ENCODE measurements around the gene SINHCAF.

SINHCAF gene

DNA sequence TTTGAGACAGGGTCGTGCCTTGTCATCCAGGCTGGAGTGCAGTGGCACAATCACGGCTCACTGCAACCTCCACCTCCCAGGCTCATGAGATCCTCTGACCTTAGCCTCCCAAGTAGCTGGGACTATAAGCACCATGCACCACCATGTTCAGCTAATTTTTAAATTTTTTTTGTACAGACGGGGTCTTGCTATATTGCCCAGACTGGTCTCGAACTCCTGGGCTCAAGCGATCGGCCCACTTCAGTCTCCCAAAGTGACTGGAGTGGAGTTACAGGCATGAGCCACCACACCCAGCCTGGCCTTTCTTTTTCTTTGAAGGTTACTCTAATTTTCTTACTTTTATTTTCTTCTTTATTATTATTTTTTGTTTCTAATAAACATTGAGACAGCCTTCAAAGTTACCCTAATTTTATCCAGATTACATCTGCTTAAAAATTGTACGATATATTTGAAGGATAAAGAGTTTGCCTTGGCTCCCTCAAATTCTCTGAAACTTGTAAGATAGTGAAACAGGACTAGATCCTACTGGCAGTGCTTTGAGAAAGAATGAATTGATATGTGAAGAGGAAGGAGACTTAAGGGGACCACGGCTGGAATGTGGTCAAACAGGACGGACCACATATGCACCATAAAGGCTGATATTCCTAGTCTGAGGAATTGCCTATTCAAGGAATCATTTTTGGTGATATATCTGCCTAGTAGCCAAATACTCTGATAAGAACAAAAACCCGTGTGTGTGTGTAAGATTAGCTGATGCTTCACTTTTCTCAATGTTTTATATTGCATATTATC is 14.1 kb upstream of the SINHCAF start:
- no peak for DNase-seq
- intact Hi-C loops (cut with DNase I) = no loop called here

GRCh38 chr12:31337952-31338351 is 12.0 kb upstream of the SINHCAF start:
- intact Hi-C loops (cut with DNase I) = no loop called here
- DNase-seq = no peak

DNA sequence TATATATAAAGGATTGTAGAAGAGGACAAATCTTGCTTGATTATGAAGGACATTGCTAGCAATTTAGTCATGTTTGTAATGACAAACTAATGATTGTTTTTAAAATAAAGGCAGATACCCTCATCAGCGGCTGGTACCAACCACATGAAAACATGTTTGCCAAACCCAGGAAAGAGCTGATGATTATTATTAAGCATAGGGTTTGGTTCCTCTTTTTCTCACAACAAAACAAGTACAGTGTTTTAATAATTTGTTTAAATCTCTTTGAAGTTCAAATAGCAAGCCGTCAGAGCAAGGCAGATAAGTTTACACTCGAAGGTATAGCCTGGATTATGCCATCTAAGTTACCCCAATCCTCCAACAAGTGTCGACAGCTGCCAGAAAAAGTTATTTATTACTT is 5.3 kb upstream of the SINHCAF start:
- intact Hi-C loops (cut with DNase I) = no loop called here
- no peak for DNase-seq

DNA sequence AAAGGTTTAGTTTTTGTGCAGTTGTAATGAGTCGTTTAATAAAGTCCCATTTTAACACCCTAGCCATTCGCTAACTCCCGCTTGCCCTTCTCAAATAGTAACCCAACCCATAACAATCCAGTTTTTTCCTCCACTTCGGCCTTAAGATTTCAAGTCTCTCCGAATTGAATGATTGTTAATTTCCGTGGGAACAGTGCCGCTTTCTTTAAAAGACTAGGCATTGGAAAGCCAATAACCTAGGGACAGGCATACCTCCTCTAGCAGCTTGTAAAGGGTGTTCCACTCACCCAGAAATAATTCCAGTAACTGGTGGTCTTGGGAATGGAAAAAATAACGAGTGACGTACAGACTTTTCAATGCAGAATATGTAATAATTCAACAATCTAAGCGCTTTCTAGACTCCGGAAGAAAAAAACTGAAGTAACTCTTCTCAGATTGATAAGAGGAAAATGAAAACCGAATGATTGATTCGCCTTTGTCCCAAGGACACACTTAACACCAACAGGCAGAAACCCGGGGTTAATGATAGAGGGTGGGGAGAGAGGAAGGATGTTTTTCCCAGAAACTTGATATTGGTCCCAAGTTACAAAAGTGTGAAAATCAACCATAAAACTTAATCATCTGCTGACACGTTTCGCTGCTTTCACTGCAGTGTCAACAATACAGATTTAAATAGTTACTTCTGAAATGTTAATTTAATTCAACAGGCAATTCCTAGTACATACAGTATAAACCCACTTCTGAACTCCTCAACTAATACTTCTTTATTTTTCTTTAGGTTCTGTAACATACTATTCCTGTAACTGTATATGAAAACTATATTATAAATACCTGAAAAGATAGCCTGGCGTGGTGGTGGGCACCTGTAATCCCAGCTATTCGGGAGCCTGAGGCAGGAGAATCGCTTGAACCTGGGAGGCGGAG is 1.0 kb upstream of the SINHCAF start:
- DNase-seq = no peak
- intact Hi-C loops (cut with DNase I) = loop anchor here (5.0 kb wide), 2 partner anchors 310 to 575 kb away; partner anchors contain the start of gene CAPRIN2

GRCh38 chr12:31325524-31325875 is 450 bp downstream of the SINHCAF start:
- peak in 3 of 10 donors; percentile 8 to 73 (median 23) for DNase-seq
- intact Hi-C loops (cut with DNase I) = loop anchor here (5.0 kb wide), 2 partner anchors 312 to 573 kb away; partner anchors contain the start of gene CAPRIN2

DNA sequence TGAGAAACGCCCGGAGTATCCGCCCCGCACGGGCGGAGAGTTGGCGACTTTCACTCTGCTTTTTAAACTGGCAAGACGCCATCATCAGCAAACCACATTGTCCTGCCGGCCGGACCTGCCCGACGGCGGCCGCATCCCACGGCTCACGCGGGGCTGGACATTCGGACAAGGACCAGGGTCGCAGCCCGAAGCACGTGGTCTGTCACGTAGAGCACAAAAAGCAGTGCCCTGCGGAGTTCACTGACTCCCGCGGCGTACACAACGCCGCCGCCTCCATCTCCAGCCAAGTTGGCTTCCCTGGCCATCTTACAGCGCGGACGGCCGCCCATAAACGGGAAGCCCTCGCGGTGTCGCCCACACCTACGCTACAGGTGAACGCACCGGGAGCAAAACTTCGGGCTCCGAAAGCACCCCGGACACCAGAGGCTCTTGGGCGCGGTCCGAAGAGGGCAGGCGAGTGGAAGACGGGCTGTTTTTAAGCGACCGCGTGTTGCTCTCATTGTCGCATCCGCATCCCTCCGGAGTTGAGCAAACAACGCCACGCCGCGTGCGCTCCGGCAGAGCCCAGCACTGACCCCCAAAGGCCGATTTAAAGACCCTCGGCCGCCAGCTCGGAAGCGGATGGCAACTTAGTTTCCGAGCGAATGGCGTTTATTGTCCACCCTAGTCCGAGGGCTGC is 966 bp downstream of the SINHCAF start:
- intact Hi-C loops (cut with DNase I) = loop anchor here (5.0 kb wide), 2 partner anchors 312 to 573 kb away; partner anchors contain the start of gene CAPRIN2
- peak in 6 of 10 donors; percentile 10 to 85 (median 18) for DNase-seq

DNA sequence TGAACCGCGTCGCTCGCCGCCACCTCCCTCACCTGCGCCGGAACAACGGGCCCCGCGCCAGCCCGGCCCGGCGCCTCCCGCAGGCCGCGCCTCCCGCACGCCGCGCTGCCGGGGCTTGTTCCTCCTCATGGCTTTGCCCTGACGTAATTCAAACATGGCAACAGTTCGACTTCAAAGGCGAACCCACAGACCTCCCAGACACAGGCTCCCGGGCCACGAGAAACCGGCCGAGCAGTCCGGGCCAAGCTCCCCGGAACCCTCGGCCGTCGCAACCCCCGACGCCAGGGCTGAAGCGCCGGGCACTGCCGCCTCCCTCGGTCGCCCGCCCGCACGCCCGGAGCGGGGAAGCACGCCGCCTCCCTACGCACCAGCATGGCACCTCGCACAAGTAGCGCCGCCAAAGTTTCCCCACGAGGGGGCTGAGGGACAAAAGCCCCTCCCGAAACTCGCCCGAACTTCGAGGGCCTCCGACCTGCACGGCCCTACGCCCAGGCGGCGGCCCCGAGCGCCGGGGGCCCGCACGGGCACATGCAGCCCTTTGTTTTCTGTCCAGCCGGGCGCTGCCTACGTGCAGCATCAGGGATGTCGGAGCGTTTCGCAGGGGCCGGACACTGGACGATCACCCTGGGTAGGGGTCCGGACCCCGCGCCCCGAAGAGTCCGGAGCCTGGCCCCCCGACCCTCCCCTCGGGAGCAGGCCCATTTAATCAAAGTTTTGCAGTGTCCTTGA is 1.7 kb downstream of the SINHCAF start:
- DNase-seq = peak in 4 of 10 donors; percentile 13 to 86 (median 50)
- intact Hi-C loops (cut with DNase I) = no loop called here

- DNase-seq = peak in 2 of 10 donors; percentile 9
- intact Hi-C loops (cut with DNase I) = no loop called here
Observed at GRCh38 chr12:31323391-31324115, 2.4 kb downstream of the SINHCAF start.

- intact Hi-C loops (cut with DNase I) = no loop called here
- no peak for DNase-seq
Observed at GRCh38 chr12:31322801-31323207, 3.1 kb downstream of the SINHCAF start.

DNA sequence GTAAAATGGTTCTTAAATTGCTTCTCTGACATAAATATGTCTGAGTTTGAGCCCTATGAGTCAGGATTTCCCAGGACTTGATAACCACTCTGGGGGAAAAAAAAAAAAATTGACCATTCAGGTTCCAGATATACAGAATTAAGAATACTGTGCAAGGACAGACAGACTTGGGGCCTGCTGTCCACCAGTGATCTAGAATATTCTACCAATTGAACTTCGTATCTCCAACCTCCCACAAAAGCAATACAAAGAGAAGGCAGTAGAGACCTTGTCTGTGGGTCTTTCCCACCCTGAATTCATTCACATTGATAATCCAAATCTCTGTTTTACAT is 4.1 kb downstream of the SINHCAF start:
- intact Hi-C loops (cut with DNase I) = no loop called here
- DNase-seq = no peak

DNA sequence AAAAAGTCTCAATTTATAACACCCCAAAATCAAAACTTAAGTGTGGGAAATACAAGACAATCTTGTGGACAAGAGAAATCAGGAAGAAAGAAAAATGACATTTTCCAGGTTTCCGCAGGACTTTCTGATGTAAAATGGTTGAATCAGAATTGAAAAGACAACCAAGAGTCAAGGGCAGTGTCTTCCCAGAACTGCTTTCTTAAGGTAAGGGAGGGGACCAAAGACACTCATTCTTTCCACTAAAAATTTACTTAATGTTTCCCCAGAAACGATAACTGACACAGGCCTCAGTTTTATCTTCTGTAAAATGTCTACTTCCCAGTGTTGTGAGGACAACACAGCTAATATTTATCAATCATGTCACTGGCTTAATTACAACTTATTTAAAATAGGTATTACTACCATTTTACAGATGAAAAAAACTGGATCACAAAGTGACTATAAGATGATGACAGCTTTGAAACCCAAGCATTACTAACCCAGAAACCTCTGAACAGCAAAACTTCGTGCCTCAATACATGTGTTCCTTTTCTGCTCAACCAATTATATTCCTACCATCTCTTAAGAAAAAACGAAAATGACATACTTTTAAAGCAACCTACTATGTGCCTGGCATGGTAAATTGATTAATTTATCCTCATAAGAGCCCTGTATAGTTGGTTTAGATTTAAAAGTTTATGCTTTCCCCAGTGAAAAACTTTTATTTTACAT is 4.6 kb downstream of the SINHCAF start:
- intact Hi-C loops (cut with DNase I) = no loop called here

GRCh38 chr12:31318657-31319269 is 7.2 kb downstream of the SINHCAF start:
- intact Hi-C loops (cut with DNase I) = no loop called here
- DNase-seq = no peak

More for the DNA sequence above, 4.6 kb downstream of the SINHCAF start:
- DNase-seq = no peak

DNA sequence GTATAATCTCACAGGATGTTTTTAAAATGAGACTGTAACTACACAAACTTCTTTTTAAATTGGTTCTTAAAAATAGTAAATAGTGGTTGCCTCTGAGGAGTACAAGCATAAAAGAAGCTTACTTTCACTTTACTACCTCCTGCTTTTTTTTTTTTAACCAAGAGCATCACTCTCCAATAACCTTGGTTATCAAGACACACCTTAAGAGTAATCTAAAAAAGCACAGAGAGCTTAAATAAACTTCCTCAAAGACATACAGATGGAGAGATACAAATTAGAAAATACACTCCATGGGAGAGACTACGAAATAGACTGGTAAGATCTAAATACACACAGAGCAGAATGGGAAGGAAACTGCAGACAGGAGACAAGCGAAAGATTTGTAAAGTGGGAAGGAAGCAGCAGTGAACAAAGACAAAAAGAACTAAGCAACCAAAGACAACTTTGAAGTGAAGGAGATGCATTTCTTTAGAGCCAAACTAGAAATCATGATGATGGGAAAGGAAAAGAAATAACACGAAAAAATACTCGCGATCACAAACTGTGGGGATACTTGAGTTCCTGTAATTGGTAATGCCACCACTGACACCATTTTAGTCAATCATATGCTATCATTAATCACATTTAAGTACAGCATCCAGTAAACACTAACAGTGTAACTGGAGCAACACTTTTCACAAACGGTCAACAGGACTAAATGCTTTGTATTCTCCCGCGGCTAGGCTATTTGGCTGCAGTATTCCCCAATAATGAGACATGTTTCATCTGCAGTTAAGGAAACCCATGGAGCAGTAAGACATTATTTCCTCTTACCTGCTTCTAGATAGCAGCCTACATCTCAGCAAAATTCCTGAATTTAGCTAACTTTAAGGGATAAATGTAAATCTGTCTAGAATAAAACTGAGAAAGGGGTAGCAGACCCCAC is 8.2 kb downstream of the SINHCAF start:
- intact Hi-C loops (cut with DNase I) = no loop called here
- no peak for DNase-seq

DNA sequence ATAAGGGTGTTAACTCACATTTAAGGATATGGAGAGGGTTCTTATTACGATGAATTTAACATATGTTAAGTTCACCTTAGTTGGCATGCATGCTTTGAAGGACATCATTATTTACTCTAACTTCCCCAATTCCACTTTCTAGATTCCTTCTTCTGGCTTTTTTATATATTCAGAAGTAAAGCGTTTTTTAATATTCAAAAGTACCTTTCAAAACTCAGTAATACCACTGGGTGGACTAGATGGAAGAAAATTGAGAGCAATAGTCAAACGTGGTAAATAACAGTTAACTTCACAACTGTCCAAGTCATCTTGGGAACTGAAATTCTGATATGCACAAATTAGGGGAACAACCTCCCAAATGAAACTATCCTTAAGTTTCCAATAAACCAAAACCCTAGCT is 9.1 kb downstream of the SINHCAF start:
- no peak for DNase-seq

DNA sequence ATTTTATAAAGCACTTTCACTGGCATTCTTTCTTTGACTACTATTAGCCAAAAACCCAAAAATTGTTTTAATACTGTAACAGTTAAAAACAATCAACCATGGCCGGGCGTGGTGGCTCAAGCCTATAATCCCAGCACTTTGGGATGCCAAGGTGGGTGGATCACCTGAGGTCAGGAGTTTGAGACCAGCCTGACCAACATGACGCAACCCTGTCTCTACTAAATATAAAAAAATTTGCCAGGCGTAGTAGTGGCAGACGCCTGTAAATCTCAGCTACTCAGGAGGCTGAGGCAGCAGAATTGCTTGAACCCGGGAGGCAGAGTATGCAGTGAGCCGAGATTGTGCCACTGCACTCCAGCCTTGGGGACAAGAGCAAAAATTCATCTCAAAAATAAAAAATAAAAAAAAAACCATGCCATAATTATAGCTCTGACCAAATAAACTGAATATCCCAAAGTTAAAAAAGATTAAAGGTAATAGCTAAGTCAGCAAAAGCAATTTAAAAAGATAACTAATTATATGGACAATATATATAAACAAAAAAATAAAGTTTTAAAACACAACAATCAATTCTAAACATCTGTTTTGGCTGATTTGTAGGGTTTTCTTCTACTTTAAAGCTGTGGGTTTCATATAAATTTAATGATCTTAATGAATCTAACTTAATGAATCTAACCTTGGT is 10.0 kb downstream of the SINHCAF start:
- DNase-seq = no peak
- intact Hi-C loops (cut with DNase I) = no loop called here

More for the DNA sequence above, 9.1 kb downstream of the SINHCAF start:
- intact Hi-C loops (cut with DNase I) = no loop called here

GRCh38 chr12:31315044-31315715 is 10.8 kb downstream of the SINHCAF start:
- no peak for DNase-seq
- intact Hi-C loops (cut with DNase I) = no loop called here

All from posterior cingulate gyrus (tissue), 11 donors.